Sigmoid colon (tissue), 7 donors: ENCODE measurements around the gene C1QTNF9. TPM values are rescaled to one million over a fixed set of nuclear protein-coding genes. Genes with fewer than 3 reads are reported as not detected.

ENCODE experiments used
- DNase-seq: peaks from one replicate; pipeline ENCODE4 v3.0.0-alpha.2; 2019
- H3K27ac ChIP-seq, 4 donors: fragments of 200-600 bp; sonication (generic); one replicate each; pipeline ENCODE4 v1.5.1; 2016 to 2019; ENCODE audit warnings: mild to moderate bottlenecking in 1 of 4
- H3K27me3 ChIP-seq, 3 donors: fragments of 200-600 bp; sonication (generic); one replicate each; pipeline ENCODE4 v1.5.1; 2019; ENCODE audit warnings: mild to moderate bottlenecking in 1 of 3
- H3K36me3 ChIP-seq, 4 donors: fragments of 200-600 bp; sonication (generic); one replicate each; pipeline ENCODE4 v1.5.1; 2016 to 2019
- H3K4me1 ChIP-seq, 4 donors: fragments of 200-600 bp; sonication (generic); one replicate each; pipeline ENCODE4 v1.5.1; 2017 to 2019
- H3K4me3 ChIP-seq, 4 donors: fragments of 200-600 bp; sonication (generic); one replicate each; pipeline ENCODE4 v1.5.1; 2017 to 2019; ENCODE audit warnings: mild to moderate bottlenecking in 2 of 4, moderate library complexity in 1 of 4
- H3K9me3 ChIP-seq, 4 donors: fragments of 200-600 bp in 3 of 4; sonication (generic) in 3 of 4; one replicate each; pipeline versions ENCODE4 v1.5.1 to v1.6.1; 2013 to 2019
- CTCF ChIP-seq, 4 experiments: fragments of 450-650 bp in 3 of 4; fragments of 200-600 bp in 1 of 4; IDR thresholded peaks; one replicate each; pipeline ENCODE4 v1.5.1; 2016 to 2019; ENCODE audit warnings: antibody characterized with exemption in 4 of 4, mild to moderate bottlenecking in 3 of 4, moderate library complexity in 2 of 4
- EP300 ChIP-seq, 4 donors: sonication (generic); formaldehyde crosslinking; IDR thresholded peaks; one replicate each; pipeline ENCODE4 v1.6.1; 2017; ENCODE audit warnings: antibody characterized with exemption in 4 of 4
- POLR2A ChIP-seq, 2 donors: fragments of 450-650 bp; IDR thresholded peaks; one replicate each; pipeline ENCODE4 v1.6.1; 2016; ENCODE audit warnings: antibody characterized with exemption in 2 of 2, mild to moderate bottlenecking in 2 of 2, moderate library complexity in 2 of 2
- POLR2AphosphoS5 ChIP-seq, 4 donors: sonication (generic); formaldehyde crosslinking; IDR thresholded peaks; one replicate each; pipeline ENCODE4 v1.6.1; 2017; ENCODE audit warnings: antibody characterized with exemption in 4 of 4
- WGBS, 2 donors: extraction: QIAGEN DNeasy Blood & Tissue Kit; methylation state at CpG; one replicate each; pipeline ENCODE4 v1.1.7; 2013; 5-methylcytosine and 5-hydroxymethylcytosine counted together
- intact Hi-C: fragments of 100-400 bp; cut with DNase I; formaldehyde crosslinking; loops from one replicate; pipeline ENCODE4 v1.15.1; 2023
- polyA plus RNA-seq, 3 donors: library from polyadenylated mRNA; stranded (reverse); fragments of 200-250 nt; gene quantifications; one replicate each; pipeline ENCODE4 v1.2.3, GENCODE V29; 2013
- total RNA-seq, 4 donors: library from RNA; depleted of rRNA; stranded (reverse); fragments of >200 nt; gene quantifications; one replicate each; pipeline ENCODE4 v1.1.0, GENCODE V29; 2016
- donor health status: healthy with polysubstance abuse.
- donor health status: Bipolar disorder and iron deficiency.
- donor health status: healthy.

Gene C1QTNF9
- total and polyA plus RNA-seq, 7 donors: 0.19 to 2.2 (median 0.82) TPM; not detected in 4

GRCh38 chr13:24279327-24280110 lies 29.9 kb upstream of the C1QTNF9 start:
- peaks cover 0 to 33% (median 28%) of the 10 kb centered on the region in 4 donors for H3K4me1 ChIP-seq
- no peaks in the 10 kb centered on the region for H3K9me3 ChIP-seq
- intact Hi-C loops: no loop called here
- TF ChIP-seq CTCF (IDR thresholded peaks at IDR 0.05) (no peak), POLR2AphosphoS5 (IDR thresholded peaks at IDR 0.05) (no peak), EP300 (IDR thresholded peaks at IDR 0.05) (no peak), POLR2A (IDR thresholded peaks at IDR 0.05) (no peak)
- H3K36me3 ChIP-seq: peaks cover 0 to 4% (median 0%) of the 10 kb centered on the region in 4 donors
- H3K27me3 ChIP-seq: no peaks in the 10 kb centered on the region
- H3K4me3 ChIP-seq: no peak overlapping the region
- DNase-seq: no peak
- no peak overlapping the region for H3K27ac ChIP-seq
- 92 to 93% methylated on average over 8 of the region's 8 CpGs for WGBS, 2 donors

GRCh38 chr13:24280720-24281119 lies 28.7 kb upstream of the C1QTNF9 start:
- TF ChIP-seq POLR2A (IDR thresholded peaks at IDR 0.05) (no peak), POLR2AphosphoS5 (IDR thresholded peaks at IDR 0.05) (no peak), EP300 (IDR thresholded peaks at IDR 0.05) (no peak), CTCF (IDR thresholded peaks at IDR 0.05) (no peak)
- Histone ChIP-seq H3K9me3 (no peaks in the 10 kb centered on the region), H3K27ac (peak overlapping the region in 2 of 4 donors; percentile 22 to 41), H3K36me3 (peaks cover 0 to 15% (median under 1%) of the 10 kb centered on the region in 4 donors), H3K27me3 (no peaks in the 10 kb centered on the region), H3K4me1 (peaks cover 0 to 29% (median 23%) of the 10 kb centered on the region in 4 donors), H3K4me3 (no peak overlapping the region)
- no peak for DNase-seq
- intact Hi-C loops: no loop called here
- WGBS, 2 donors: 74 to 86% methylated on average over 7 of the region's 7 CpGs

GRCh38 chr13:24281188-24282008 lies 28.0 kb upstream of the C1QTNF9 start:
- Histone ChIP-seq H3K27ac (peak overlapping the region in 3 of 4 donors; percentile 21 to 41 (median 22)), H3K9me3 (no peaks in the 10 kb centered on the region), H3K4me3 (no peak overlapping the region), H3K27me3 (no peaks in the 10 kb centered on the region), H3K36me3 (peaks cover 0 to 22% (median 3%) of the 10 kb centered on the region in 4 donors), H3K4me1 (peaks cover 0 to 29% (median 23%) of the 10 kb centered on the region in 4 donors)
- intact Hi-C loops: no loop called here
- no peak for TF ChIP-seq CTCF (IDR thresholded peaks at IDR 0.05)
- TF ChIP-seq POLR2A (IDR thresholded peaks at IDR 0.05): no peak
- no peak for TF ChIP-seq POLR2AphosphoS5 (IDR thresholded peaks at IDR 0.05)
- no peak for TF ChIP-seq EP300 (IDR thresholded peaks at IDR 0.05)
- DNase-seq: no peak
- WGBS, 2 donors: 93 to 94% methylated on average over 18 of the region's 18 CpGs

- WGBS, 2 donors: 83 to 90% methylated on average over 4 of the region's 4 CpGs
- Histone ChIP-seq H3K36me3 (peaks cover 0 to 31% (median 11%) of the 10 kb centered on the region in 4 donors), H3K4me3 (no peak overlapping the region), H3K27ac (peak overlapping the region in 2 of 4 donors; percentile 21 to 41), H3K9me3 (no peaks in the 10 kb centered on the region), H3K4me1 (peaks cover 0 to 29% (median 23%) of the 10 kb centered on the region in 4 donors), H3K27me3 (no peaks in the 10 kb centered on the region)
- intact Hi-C loops: no loop called here
- DNase-seq: no peak
- TF ChIP-seq CTCF (IDR thresholded peaks at IDR 0.05) (no peak), POLR2AphosphoS5 (IDR thresholded peaks at IDR 0.05) (peak in 1 of 4 donors; percentile 49), POLR2A (IDR thresholded peaks at IDR 0.05) (no peak), EP300 (IDR thresholded peaks at IDR 0.05) (no peak)
These were observed 27.1 kb upstream of the C1QTNF9 start for GRCh38 chr13:24282256-24282655.
